CD4-positive, alpha-beta T cell (primary cell): ENCODE measurements around the gene ALDH18A1. TPM values are rescaled to one million over a fixed set of nuclear protein-coding genes. Genes with fewer than 3 reads are reported as not detected.

Source experiments
- ATAC-seq: fragments of 200-7000 bp; cut with Tn5 transposase; one replicate; pipeline ENCODE4 v1.10.0; 2022; ENCODE audit warnings: mild to moderate bottlenecking; ENCODE audit not compliant: poor library complexity
- CTCF ChIA-PET: fragments of 350-600 bp; sonication (Branson Sonifier 250); formaldehyde crosslinking; loops from one replicate; lab custom pipeline; 2021; ENCODE audit warnings: antibody characterized with exemption, inconsistent platforms; lab: Charles Lee
- POLR2A ChIA-PET: fragments of 350-600 bp; sonication (Branson Sonifier 250); formaldehyde crosslinking; loops from one replicate; lab custom pipeline; 2021; ENCODE audit warnings: antibody characterized with exemption, inconsistent platforms; lab: Charles Lee
- DNase-seq, 14 experiments: peaks; one replicate each; pipeline ENCODE4 v3.0.0-alpha.2; 2013 to 2020; ENCODE audit warnings: mixed read lengths in 2 of 14
- H3K27ac ChIP-seq, 2 donors: one replicate each; pipeline versions ENCODE4 v1.5.1 to v1.7.0; 2013; ENCODE audit warnings: low read length in 2 of 2, low read depth in 1 of 2, mild to moderate bottlenecking in 1 of 2
- H3K27me3 ChIP-seq, 2 experiments: 1 replicate in 1 of 2; 2 replicates in 1 of 2; pipeline versions ENCODE4 v1.6.1 to v1.7.0; 2013; ENCODE audit warnings: low read length in 2 of 2, control low read depth in 1 of 2, mild to moderate bottlenecking in 1 of 2, moderate library complexity in 1 of 2; ENCODE audit not compliant: insufficient read depth in 2 of 2, control insufficient read depth in 1 of 2
- H3K36me3 ChIP-seq: one replicate; pipeline ENCODE4 v1.6.1; 2013; ENCODE audit warnings: low read length, control low read depth; ENCODE audit not compliant: insufficient read depth
- H3K4me1 ChIP-seq: one replicate; pipeline ENCODE4 v1.6.1; 2013; ENCODE audit warnings: low read length, control low read depth; ENCODE audit not compliant: insufficient read depth
- H3K4me3 ChIP-seq: one replicate; pipeline ENCODE4 v1.5.1; 2013; ENCODE audit warnings: mild to moderate bottlenecking, low read length, moderate library complexity
- H3K9me3 ChIP-seq, 2 experiments: 1 replicate in 1 of 2; 2 replicates in 1 of 2; pipeline versions ENCODE4 v1.6.1 to v1.7.0; 2013; ENCODE audit warnings: low read length in 2 of 2, mild to moderate bottlenecking in 2 of 2, control low read depth in 1 of 2, moderate library complexity in 1 of 2; ENCODE audit not compliant: control insufficient read depth in 1 of 2, insufficient read depth in 1 of 2
- H3K27ac Mint-ChIP-seq: one replicate; pipeline ENCODE4 v1.8.0; 2020; ENCODE audit warnings: mixed read lengths
- H3K27me3 Mint-ChIP-seq: one replicate; pipeline ENCODE4 v1.8.0; 2021; ENCODE audit warnings: mixed read lengths
- H3K36me3 Mint-ChIP-seq: one replicate; pipeline ENCODE4 v1.8.0; 2021; ENCODE audit warnings: low read depth, mixed read lengths
- H3K4me1 Mint-ChIP-seq: one replicate; pipeline ENCODE4 v1.8.0; 2021; ENCODE audit warnings: low read depth, mixed read lengths
- H3K4me3 Mint-ChIP-seq: one replicate; pipeline ENCODE4 v1.8.0; 2020; ENCODE audit warnings: mild to moderate bottlenecking, mixed read lengths
- H3K9me3 Mint-ChIP-seq: one replicate; pipeline ENCODE4 v1.8.0; 2020; ENCODE audit warnings: mixed read lengths
- CTCF ChIP-seq: fragments of 200-600 bp; IDR thresholded peaks from one replicate; pipeline ENCODE4 v1.8.0; 2022; ENCODE audit warnings: antibody characterized with exemption, mild to moderate bottlenecking
- intact Hi-C, 2 experiments: fragments of 100-400 bp; cut with DNase I in 1 of 2; cut with micrococcal nuclease in 1 of 2; formaldehyde crosslinking; loops; one replicate each; pipeline versions ENCODE4 v1.15.1 to v1.9.0; 2023 to 2025; cut with DNase I, micrococcal nuclease
- total RNA-seq, 174 experiments: library from RNA in 2 of 174; stranded (reverse) in 2 of 174; gene quantifications; one replicate each; pipeline ENCODE4 v1.2.3 and lab custom pipeline; 2021 to 2026

The ALDH18A1 gene
- total RNA-seq, 2 experiments from 2014 or later, result 9.6 to 12.6 TPM

GRCh38 chr10:95640891-95641315 is 15.6 kb downstream of the ALDH18A1 start:
- Mint-ChIP-seq H3K27me3 (no peaks in the 10 kb centered on the region), H3K4me1 (no peaks in the 10 kb centered on the region), H3K4me3 (no peak overlapping the region), H3K36me3 (peaks cover 76% of the 10 kb centered on the region), H3K9me3 (no peaks in the 10 kb centered on the region), H3K27ac (no peak overlapping the region)
- intact Hi-C loops, result no loop called here
- DNase-seq (no peak), ATAC-seq (no peak)
- ChIA-PET POLR2A (no interaction called here), CTCF (no interaction called here)
- peaks cover 59% of the 10 kb centered on the region for H3K36me3 ChIP-seq
- H3K27me3 ChIP-seq, result no peaks in the 10 kb centered on the region
- no peaks in the 10 kb centered on the region for H3K4me1 ChIP-seq
- H3K9me3 ChIP-seq, result no peaks in the 10 kb centered on the region
- H3K27ac ChIP-seq, result no peak overlapping the region
- no peak overlapping the region for H3K4me3 ChIP-seq
- no peak for TF ChIP-seq CTCF

- DNase-seq (no peak), ATAC-seq (no peak)
- Mint-ChIP-seq H3K9me3 (no peaks in the 10 kb centered on the region), H3K4me3 (no peak overlapping the region), H3K27ac (no peak overlapping the region), H3K4me1 (no peaks in the 10 kb centered on the region), H3K27me3 (no peaks in the 10 kb centered on the region), H3K36me3 (peaks cover 81% of the 10 kb centered on the region)
- H3K4me3 ChIP-seq, result no peak overlapping the region
- no peak overlapping the region for H3K27ac ChIP-seq
- H3K4me1 ChIP-seq, result no peaks in the 10 kb centered on the region
- peaks cover 73% of the 10 kb centered on the region for H3K36me3 ChIP-seq
- ChIA-PET POLR2A (no interaction called here), CTCF (no interaction called here)
- intact Hi-C loops, result no loop called here
- no peaks in the 10 kb centered on the region for H3K27me3 ChIP-seq
- no peak for TF ChIP-seq CTCF
- H3K9me3 ChIP-seq, result no peaks in the 10 kb centered on the region
These were observed 18.6 kb downstream of the ALDH18A1 start for GRCh38 chr10:95637911-95638310.

- intact Hi-C loops, result no loop called here
- DNase-seq (no peak), ATAC-seq (no peak)
- H3K36me3 Mint-ChIP-seq, result peaks cover 81% of the 10 kb centered on the region
- Histone ChIP-seq H3K27me3 (no peaks in the 10 kb centered on the region), H3K4me1 (no peaks in the 10 kb centered on the region), H3K36me3 (peaks cover 71% of the 10 kb centered on the region), H3K27ac (no peak overlapping the region), H3K9me3 (no peaks in the 10 kb centered on the region), H3K4me3 (no peak overlapping the region)
- no peak for TF ChIP-seq CTCF
- CTCF ChIA-PET, result no interaction called here
- no peak overlapping the region for H3K4me3 Mint-ChIP-seq
- no peaks in the 10 kb centered on the region for H3K27me3 Mint-ChIP-seq
- H3K9me3 Mint-ChIP-seq, result no peaks in the 10 kb centered on the region
- H3K4me1 Mint-ChIP-seq, result no peaks in the 10 kb centered on the region
- no peak overlapping the region for H3K27ac Mint-ChIP-seq
- POLR2A ChIA-PET, result no interaction called here
These were observed 19.4 kb downstream of the ALDH18A1 start for GRCh38 chr10:95637140-95637539.
